ENCODE data around the gene TOPBP1.

DNA sequence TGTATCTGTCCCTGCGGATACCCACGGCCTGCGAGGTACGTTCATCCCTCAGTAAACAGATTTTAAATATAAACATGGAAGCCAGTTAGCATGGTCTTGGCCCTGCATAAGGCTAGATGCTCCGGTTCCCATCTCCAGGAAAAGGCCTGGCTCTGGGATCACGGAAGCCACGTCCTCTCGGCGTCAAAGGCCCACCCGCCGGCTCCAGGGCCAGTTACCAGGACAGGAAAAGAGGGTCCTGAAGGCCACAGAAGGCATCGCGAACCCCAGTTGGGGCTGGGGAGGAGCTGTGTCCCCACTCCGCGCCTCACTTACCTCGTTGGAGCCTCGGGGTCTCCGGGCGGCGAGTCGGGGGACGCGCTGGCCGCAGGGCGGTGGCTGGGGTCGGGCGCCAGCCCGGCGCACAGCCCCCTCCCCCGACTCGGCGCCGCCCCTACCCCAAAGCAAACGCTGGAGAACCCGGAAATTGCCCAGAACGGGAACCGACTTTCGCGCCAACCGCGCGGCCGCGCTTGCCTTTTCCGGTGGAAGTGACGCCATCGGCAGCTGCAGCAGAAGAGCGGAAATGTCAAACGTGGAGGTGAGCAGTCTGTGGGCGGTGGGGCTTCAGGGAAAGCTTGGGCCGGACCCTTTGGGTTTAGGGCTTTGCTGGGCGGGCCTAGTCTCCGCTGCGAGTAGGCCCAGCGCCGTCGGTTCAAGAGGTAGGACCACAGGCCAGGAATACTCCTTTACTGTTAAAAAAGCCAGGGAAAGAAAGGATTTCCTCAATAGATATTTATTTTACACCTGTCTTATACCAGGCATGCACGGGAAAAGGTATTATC lies at the start of gene TOPBP1:
- TF ChIP-seq POLR2AphosphoS5 (IDR thresholded peaks at IDR 0.05) (peak; percentile 63), CTCF (IDR thresholded peaks at IDR 0.05) (no peak), EP300 (IDR thresholded peaks at IDR 0.05) (no peak), POLR2A (IDR thresholded peaks at IDR 0.05) (peak in 1 of 2 donors; percentile 34)
